CD4-positive, alpha-beta T cell treated with Interleukin-2 at 100 ng/mL for 4 hours (primary cell): ENCODE measurements around the gene KRTCAP2.

ENCODE experiments used
- DNase-seq: peaks from one replicate; pipeline ENCODE4 v3.0.0-alpha.2; 2020; ENCODE audit warnings: low spot score

Gene KRTCAP2

DNA sequence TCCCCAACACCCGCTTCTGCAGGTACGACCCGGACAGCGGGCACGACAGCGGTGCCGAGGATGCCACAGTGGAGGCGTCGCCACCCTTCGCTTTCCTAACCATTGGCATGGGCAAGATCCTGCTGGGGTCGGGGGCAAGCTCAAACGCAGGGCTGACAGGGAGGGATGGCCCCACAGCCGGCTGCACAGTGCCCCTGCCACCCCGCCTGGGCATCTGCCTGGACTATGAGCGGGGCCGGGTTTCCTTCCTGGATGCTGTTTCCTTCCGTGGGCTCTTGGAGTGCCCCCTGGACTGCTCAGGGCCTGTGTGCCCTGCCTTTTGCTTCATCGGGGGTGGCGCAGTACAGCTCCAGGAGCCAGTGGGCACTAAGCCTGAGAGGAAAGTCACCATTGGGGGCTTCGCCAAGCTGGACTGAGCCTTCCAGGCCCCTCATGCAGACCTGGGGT is 10.7 kb upstream of the KRTCAP2 start:
- no peak for DNase-seq

DNA sequence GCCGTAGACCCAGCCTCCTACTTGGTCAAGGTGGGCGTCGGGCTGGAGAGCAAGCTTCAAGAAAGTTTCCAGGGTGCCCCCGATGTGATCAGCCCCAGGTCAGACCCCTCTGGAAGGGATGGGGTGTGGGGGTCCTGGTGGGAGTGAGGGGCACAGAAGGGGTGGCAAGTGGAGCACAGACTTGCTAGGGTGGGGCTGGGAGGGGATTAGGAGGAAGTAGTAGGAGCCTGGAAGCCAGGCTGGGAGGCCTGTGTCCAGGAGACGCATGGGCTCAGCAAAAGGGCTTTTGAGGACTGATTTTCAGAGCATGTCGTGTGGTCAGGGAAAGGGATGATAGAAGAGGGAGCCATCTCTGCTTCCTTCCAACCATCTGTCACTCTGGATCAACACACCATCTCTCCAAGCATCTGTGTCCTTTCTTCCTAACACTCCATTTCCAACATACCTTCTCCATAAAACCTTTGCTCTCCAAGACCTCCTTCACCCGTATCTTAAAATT is 9.0 kb upstream of the KRTCAP2 start:
- no peak for DNase-seq

DNA sequence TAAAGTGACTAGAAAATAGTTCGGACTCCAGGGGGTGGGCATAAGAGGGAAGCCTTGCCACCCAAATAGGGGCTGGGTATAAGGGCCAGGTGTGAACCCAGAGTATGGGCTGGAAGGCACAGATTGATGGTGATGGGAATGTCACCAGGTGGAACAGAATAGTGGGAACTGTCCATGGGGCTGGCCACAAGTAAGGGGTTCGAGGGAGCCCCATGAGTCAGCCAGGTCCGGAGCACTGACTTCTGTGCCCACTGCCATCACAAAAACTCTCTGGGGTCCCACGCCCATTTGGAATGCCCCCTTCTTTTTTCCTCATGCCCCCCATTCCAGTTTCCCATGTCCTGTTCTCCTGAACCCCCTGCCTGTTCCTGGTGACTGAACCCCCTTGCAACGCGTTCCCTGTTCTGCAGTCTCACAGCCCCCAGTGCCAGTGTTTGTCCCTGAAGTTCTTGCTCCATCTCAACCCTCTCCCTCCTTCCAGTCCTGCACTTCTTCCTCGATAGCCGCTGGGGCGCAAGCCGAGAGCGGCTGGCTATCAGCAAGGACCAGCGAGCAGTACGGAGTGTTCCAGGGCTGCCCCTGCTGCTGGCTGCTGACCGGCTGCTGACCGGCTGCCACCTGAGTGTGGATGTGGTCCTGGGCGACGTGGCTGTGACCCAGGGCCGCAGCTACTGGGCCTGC is 8.4 kb upstream of the KRTCAP2 start:
- no peak for DNase-seq

DNA sequence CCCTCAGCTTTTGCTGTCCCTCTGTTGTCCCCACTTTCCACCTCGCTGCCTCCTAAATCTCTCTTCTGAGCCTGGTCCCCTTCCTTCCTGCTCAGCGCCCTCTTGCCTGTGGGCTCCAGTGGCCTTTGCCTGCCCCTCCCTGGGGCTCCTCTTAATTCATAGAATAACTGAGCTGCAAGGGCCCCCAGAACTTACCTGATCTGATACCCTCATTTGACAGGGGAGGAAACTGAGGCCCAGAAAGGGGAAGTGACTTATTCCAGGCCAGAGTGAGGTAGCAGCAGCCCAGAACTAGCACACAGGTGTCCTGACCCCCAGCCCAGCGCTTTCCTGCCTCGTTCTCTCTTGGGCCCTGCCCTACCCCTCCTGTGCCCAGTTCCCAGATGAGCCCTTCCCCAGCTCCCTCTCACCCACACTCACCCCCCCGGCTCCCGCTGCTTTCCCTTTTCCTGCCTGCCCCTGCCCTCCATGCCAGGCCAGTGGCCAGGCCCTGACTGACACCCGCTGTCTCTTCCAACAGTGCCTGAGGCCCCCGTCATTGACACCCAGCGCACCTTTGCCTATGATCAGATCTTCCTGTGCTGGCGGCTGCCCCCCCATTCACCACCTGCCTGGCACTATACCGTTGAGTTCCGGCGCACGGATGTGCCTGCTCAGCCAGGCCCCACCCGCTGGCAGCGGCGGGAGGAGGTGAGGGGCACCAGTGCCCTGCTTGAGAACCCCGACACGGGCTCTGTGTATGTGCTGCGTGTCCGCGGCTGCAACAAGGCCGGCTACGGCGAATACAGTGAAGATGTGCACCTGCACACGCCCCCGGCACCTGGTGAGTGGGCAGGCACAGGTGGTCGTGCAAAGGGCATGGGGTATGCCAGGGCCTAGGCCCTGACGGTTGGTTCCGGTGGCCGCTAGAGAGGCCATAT is 6.3 kb upstream of the KRTCAP2 start:
- DNase-seq, result no peak

DNA sequence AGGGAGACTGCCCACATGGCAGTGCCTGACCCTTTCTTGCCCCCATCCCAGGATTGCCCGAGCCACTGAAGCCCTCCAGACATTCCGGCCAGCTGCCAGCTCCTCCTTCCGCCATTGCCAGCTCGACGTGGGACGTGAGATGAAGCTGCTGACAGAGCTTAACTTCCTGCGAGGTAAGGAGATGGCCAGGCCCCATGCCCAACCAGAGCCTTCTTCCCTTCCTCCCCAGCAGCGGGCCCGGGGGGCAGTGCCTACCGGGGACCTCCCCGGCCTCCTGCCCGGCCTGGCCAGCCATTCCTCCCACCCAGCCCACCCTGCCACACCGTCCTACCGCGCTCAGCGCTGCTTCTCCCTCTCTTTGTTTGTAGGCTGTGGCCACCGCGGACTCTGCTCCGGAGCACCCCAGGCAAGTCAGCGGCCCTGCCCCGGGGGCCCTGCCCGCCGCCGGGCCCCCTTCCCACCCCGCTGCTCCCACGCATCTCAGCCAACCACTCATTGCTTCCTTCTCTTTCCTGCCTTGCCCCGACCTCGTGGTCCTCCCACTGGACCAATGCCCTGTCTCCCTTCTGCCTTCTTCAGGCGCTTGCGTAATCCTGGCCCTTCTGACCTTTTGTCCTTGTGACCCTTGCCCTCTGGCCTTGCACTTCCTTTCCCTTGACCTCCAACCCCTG is 5.5 kb upstream of the KRTCAP2 start:
- DNase-seq, result no peak

DNA sequence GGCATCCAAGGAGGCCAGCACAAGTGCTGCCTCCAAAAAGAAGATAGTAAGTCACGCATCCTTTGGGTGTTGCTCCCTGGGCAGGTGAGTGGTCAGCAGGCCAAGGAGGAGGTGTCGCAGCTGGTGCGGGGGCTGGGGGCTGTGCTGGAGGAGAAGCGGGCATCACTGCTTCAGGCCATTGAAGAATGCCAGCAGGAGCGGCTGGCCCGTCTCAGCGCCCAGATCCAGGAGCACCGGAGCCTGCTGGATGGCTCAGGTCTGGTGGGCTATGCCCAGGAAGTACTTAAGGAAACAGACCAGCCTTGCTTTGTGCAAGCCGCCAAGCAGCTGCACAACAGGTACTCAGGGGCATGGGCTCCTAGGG is 4.8 kb upstream of the KRTCAP2 start:
- no peak for DNase-seq

DNA sequence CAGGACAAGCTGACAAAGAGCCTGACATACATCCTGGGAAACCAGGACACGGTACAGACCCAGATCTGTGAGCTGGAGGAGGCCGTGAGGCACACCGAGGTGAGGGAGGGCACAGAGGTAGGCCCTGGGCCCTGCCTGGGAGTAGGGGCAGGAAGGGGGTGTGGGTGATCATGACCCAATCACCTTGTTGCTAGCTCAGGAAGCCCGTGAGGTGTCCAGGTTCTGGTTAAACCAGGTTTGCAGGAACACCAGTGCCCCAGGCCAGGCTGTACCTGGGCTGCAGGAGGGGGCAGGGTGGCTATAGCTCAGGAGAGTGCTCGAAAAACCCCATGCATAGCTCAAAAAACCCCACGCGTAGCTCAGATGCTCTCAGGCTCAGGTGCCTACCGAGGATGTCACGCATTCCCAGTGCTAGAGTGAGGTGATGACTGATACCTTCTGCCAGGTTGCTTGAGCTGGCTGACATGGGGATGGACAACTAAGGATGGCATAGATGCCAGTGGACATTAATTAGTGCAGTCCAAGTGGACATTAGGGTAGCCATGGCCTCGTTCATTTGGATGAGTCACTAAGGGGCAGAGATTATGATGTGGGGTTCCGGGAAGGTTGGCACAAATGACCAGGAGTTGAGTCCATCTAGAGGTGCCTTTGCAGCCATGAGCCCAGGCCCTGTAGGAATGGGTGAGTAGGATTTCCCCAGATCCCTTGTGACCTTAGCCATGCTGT is 4.3 kb upstream of the KRTCAP2 start:
- no peak for DNase-seq

DNA sequence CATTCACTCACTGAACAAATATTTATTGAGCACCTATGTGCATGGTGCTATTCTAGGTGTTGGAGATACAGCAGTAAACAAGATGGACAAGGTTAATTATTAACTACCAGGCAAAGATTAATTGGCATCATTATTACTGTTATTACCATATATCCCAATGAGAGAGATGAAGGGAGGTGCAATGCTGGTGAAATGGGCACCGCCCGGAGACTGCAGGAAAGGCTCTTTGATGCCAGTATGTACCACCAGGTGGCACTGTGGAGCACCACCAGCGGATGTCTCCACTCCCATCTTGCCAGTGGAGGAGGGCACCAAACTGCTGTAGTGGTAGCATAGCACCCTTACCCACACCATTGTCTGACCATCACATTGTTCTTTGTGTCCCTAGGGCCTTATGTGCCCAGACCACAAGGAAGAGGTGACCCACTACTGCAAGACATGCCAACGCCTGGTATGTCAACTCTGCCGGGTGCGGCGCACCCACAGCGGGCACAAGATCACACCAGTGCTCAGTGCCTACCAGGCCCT is 3.5 kb upstream of the KRTCAP2 start:
- DNase-seq, result peak; percentile 89

DNA sequence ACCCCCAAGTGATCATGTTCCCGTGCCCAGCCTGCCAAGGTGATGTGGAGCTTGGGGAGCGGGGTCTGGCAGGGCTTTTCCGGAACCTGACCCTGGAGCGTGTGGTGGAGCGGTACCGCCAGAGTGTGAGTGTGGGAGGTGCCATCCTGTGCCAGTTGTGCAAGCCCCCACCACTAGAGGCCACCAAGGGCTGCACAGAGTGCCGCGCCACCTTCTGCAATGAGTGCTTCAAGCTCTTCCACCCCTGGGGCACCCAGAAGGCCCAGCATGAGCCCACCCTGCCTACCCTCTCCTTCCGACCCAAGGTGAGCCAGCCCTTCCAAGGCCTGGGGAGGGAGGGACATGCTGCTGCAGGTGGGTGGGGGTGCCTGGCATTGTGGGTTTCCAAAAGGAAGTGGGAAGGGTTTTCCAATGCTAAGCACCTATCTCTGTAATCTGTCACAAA is 2.8 kb upstream of the KRTCAP2 start:
- peak; percentile 30 for DNase-seq

DNA sequence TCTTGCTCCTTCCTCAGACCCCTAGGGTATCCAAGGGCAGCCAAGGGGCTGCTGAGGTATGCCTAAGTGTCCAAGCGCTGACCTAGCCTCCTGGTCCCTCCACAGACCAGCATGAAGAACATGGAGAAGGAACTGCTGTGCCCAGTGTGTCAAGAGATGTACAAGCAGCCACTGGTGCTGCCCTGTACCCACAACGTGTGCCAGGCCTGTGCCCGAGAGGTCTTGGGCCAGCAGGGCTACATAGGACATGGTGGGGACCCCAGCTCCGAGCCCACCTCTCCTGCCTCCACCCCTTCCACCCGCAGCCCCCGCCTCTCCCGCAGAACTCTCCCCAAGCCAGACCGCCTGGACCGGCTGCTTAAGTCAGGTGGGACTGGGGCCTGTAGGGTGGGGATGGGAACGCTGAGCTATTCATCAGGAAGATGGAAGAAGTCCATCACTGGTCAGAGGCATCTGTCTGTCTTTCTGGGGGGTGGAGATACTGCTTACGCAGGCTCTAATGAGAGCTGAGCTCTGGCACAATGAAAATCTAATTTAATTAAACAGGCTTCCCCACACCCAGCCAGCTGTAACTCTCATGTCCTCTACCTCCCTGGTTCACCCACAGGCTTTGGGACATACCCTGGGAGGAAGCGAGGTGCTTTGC is 2.3 kb upstream of the KRTCAP2 start:
- DNase-seq, result no peak

DNA sequence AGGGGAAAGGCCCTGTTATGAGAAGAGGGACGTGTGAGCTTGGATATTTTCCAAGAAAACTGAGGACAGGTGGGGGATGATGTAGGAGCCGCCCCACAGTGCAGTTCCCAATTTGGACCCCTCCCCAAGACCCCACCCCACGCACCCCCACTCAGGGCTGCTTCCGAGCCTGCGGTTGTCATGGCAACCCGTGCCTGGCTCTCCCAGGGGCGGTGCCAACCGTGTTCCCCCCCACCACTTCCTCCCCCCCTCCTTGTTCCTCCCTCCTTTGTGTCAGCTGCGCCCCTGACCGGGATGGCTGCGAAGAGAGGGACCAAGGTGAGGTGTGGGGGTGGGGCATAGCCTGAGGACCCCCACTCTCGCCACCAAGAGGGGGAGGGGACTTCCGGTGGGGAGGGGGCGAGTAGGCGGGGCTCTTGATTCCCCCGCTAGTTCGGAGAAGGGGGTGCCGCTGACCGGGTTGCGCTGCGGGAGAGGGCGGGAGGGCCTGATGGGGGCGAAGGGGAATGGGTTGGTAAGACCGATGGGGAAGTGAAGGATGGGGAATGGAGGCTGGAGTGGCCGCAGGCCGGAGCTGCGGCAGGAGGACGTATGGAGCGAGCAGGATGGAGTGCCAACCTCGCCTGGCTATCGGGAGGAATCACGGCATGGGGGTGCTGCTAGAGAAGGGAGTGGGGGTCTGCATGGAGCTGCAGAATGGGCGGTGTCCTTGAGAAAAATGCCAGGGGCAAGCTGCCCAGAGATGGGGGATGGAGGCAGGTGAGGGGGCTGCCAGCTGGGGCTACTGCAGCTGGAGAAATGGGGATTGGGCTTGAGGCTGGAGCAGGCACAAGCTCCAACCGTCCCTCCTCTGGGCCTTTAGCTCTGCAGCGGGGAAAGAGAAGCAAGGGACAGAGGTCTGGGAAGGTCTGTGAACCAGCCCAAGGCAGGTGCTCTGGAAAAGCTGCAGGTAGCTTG is 1.5 kb upstream of the KRTCAP2 start:
- peak; percentile 73 for DNase-seq

DNA sequence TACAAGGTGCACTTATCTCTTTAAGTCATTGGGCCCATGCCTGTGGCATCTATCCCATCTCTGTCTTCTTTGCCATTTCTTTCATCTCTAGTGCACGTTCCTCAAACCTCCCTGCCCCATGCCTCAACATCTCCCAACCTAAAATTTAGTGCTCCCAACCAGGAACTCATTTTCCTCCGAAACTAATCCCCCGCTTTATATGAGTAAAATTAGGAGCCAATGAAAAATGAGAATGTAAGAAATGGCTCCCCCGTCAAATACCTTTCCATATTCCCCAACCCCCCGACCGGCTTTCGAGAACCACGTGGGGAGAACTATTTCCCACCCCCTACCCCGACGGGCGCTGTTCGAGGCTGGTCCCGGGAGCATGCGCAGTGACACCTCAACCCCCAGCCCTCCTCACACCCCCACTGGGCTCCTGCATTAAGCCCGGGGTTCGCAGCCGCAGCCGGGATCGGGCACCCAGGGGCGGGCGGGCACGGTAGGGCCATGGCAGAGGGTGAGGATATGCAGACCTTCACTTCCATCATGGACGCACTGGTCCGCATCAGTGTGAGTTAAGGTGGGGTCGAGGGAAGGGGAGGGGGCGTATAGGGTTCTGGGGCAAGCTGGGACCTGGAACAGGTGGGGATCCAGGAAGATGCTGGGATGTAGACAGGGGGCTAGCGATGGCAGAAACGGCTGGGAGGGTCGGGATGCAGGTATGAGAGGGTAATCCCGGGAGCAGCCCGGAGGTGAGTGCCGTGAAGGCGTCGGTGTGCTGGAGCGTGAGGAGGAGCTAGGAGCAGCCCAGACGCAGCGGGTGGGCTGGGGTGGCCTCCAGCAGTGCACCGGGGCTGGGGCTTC is 597 bp upstream of the KRTCAP2 start, which contains the start of gene TRIM46:
Gene TRIM46, plus strand, starts transcription at position 372 of the 846 bp plus-strand sequence. Its CDS starts 118 bp downstream, at position 490.
- DNase-seq, result peak; percentile 82

DNA sequence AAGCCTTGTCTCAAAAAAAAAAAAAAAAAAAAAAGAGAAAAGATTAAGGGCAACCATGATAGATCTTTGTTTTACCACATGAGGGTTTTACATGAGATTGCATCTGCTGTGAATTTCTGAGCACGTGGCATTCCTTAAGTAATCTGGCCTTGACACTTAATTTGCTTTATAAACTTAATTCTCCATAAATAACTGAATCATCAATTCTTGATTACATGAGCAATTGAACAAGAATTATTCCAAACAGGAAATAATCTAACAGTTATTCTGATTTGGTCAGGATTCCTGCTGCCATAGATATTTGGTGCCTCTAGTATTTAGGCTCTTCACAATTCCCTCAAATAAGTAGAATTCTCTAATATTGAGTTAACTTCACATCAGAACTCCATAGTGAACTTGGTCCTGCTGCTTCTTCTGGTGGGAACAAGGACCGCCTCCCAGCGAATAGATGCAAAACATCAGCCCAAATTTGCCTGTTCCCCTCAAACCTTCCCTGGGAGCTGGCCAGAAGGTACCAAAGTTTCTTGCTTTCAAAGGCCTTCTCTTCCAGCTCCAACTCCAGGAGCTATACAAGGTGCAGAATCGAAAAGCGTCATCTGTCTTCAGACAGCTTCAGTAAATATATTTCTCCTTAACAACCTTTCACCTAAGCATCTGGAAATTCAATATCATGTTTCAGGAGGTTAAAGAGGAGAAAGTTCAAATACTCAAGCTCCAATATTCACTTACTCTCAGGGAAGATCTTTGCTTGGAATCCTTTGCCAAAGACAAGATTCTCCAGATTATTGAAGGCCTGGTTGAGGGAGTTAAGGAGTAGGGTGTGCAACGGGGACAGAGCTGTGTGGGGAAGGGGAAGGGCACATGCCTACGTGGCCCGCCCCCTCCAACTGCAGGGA is 1.0 kb downstream of the KRTCAP2 start:
- no peak for DNase-seq

DNA sequence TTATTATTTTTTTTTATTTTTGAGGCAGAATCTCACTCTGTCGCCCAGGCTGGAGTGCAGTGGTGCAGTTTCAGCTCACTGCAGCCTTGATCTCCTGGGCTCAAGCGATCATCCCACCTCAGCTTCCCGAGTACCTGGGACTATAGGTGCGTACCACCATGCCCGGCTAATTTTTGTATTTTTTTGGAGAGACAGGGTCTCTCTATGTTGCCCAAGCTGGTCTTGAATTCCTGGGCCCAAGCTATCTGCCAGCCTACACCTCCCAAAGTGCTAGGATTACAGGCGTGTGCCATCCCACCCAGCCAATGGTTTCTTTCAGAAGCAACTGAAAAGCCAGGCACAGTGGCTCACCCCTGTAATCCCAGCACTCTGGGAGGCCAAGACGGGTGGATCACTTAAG is 2.3 kb downstream of the KRTCAP2 start:
- no peak for DNase-seq

DNA sequence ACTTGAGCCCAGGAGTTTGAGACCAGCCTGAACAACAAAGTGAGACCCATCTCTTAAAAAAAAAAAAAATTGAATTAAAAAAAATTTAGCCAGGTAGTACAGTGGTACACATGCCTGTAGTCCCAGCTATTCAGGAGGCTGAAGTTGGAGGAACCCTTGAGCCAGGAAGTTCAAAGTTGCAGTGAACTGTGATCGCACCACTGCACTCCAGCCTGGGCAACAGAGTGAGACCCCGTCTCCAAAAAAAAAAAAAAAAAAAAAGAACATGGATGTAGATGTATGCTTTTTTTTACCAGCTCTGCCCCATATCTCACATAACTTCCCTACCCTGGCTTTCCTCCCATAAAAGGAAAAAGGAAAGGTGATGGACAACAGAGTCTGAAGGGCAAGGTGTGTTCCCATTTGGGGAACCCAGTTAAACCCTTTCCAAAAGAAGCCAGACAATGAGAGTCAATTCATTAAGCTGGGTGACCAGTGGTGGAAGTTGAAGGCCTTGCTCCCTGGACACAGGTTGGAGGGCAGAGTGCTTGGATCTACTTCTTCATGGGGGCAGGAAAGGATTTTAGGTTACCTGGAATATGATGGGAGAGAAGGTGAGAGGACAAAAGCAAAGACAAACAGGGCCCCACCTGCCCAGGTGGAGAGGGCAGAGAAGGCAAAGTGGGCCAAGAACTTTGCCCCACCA is 2.9 kb downstream of the KRTCAP2 start:
- no peak for DNase-seq

DNA sequence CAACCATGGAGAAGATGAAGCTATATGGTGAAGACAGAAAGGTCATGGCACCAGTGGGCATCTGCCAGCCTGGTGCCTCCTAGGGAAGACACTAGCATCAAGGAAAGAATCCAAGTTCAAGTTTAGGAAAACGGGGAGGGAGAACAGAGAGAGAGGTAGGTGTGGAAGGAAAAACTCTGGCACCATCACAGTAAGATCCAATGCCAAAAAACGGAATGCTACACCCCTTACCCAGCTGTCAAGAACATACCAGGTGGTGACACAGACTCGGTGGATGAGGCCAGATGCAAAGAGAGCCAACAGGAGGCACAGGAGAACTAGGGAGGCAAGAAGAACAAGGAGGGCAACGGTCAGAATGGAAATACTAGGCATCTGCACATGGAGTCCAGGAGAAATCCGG is 3.6 kb downstream of the KRTCAP2 start:
- no peak for DNase-seq
